Tibial nerve (tissue), 4 donors: ENCODE measurements around the gene PSMD8. TPM values are rescaled to one million over a fixed set of nuclear protein-coding genes. Genes with fewer than 3 reads are reported as not detected.

Source experiments
- DNase-seq, 2 donors: peaks; one replicate each; pipeline ENCODE4 v3.0.0-alpha.2; 2019; ENCODE audit warnings: low spot score in 2 of 2
- H3K27ac ChIP-seq, 4 donors: fragments of 200-600 bp; sonication (generic) in 3 of 4; one replicate each; pipeline ENCODE4 v1.5.1; 2017 to 2019; ENCODE audit warnings: mild to moderate bottlenecking in 1 of 4
- H3K27me3 ChIP-seq, 2 donors: fragments of 200-600 bp; sonication (generic) in 1 of 2; one replicate each; pipeline versions ENCODE4 v1.5.1 to v1.6.0; 2017 to 2019
- H3K36me3 ChIP-seq, 3 donors: fragments of 200-600 bp; sonication (generic); one replicate each; pipeline ENCODE4 v1.5.1; 2018 to 2019
- H3K4me1 ChIP-seq, 4 donors: fragments of 200-600 bp; sonication (generic) in 3 of 4; one replicate each; pipeline ENCODE4 v1.5.1; 2017 to 2019
- H3K4me3 ChIP-seq, 4 donors: fragments of 200-600 bp; sonication (generic) in 3 of 4; one replicate each; pipeline ENCODE4 v1.5.1; 2017 to 2019; ENCODE audit warnings: mild to moderate bottlenecking in 1 of 4, moderate library complexity in 1 of 4
- H3K9me3 ChIP-seq, 4 donors: fragments of 200-600 bp; sonication (generic) in 3 of 4; one replicate each; pipeline ENCODE4 v1.5.1; 2017 to 2019
- CTCF ChIP-seq, 5 experiments: fragments of 200-600 bp in 3 of 5; fragments of 450-650 bp in 2 of 5; sonication (generic) in 3 of 5; IDR thresholded peaks; one replicate each; pipeline ENCODE4 v1.5.1; 2016 to 2019; ENCODE audit warnings: antibody characterized with exemption in 5 of 5, mild to moderate bottlenecking in 3 of 5, moderate library complexity in 2 of 5
- EP300 ChIP-seq, 2 donors: sonication (generic); formaldehyde crosslinking; IDR thresholded peaks; one replicate each; pipeline ENCODE4 v1.6.1; 2017; ENCODE audit warnings: antibody characterized with exemption in 2 of 2, mild to moderate bottlenecking in 1 of 2
- POLR2A ChIP-seq, 2 donors: fragments of 450-650 bp; IDR thresholded peaks; one replicate each; pipeline ENCODE4 v1.6.1; 2017; ENCODE audit warnings: antibody characterized with exemption in 2 of 2, mild to moderate bottlenecking in 2 of 2, moderate library complexity in 2 of 2
- WGBS, 2 donors: methylation state at CpG; one replicate each; pipeline ENCODE4 v1.1.5; 2018; 5-methylcytosine and 5-hydroxymethylcytosine counted together
- total RNA-seq, 4 donors: library from RNA; depleted of rRNA; stranded (reverse); fragments of >200 nt; gene quantifications; one replicate each; pipeline ENCODE4 v1.1.0, GENCODE V29; 2016

PSMD8 gene
- total RNA-seq, 4 donors from 2014 or later = 124 to 192 (median 174) TPM

GRCh38 chr19:38386300-38386970, 12.1 kb downstream of the PSMD8 start:
- Histone ChIP-seq H3K4me3 (peak overlapping the region in 2 of 4 donors; percentile 48 to 59), H3K27me3 (peaks cover 0 to 14% of the 10 kb centered on the region in 2 donors)
- TF ChIP-seq EP300 (IDR thresholded peaks at IDR 0.05) (no peak), POLR2A (IDR thresholded peaks at IDR 0.05) (no peak), CTCF (IDR thresholded peaks at IDR 0.05) (no peak)

GRCh38 chr19:38386971-38387549, 12.7 kb downstream of the PSMD8 start:
- H3K9me3 ChIP-seq = no peaks in the 10 kb centered on the region
- H3K27me3 ChIP-seq = peaks cover 0 to 14% of the 10 kb centered on the region in 2 donors
- H3K4me3 ChIP-seq = peak overlapping the region; percentile 29 to 59 (median 48)
- 2 to 4% methylated on average over 26 of the region's 36 CpGs for WGBS, 2 donors
- DNase-seq = peak in 1 of 2 donors; percentile 15
- TF ChIP-seq EP300 (IDR thresholded peaks at IDR 0.05) (no peak), POLR2A (IDR thresholded peaks at IDR 0.05) (no peak), CTCF (IDR thresholded peaks at IDR 0.05) (no peak)
- H3K36me3 ChIP-seq = peaks cover 3 to 40% (median 18%) of the 10 kb centered on the region in 3 donors
- H3K27ac ChIP-seq = peak overlapping the region in 2 of 4 donors; percentile 54 to 82
- H3K4me1 ChIP-seq = peaks cover 0 to 46% (median 23%) of the 10 kb centered on the region in 4 donors

More at GRCh38 chr19:38386300-38386970, 12.1 kb downstream of the PSMD8 start:
- peaks cover 0 to 46% (median 23%) of the 10 kb centered on the region in 4 donors for H3K4me1 ChIP-seq
- no peak for DNase-seq
- H3K27ac ChIP-seq = no peak overlapping the region
- peaks cover 9 to 46% (median 24%) of the 10 kb centered on the region in 3 donors for H3K36me3 ChIP-seq
- WGBS, 2 donors = 58 to 62% methylated on average over 26 to 38 of the region's 61 CpGs
- H3K9me3 ChIP-seq = no peaks in the 10 kb centered on the region

- TF ChIP-seq POLR2A (IDR thresholded peaks at IDR 0.05) (no peak), EP300 (IDR thresholded peaks at IDR 0.05) (peak in 1 of 2 donors; percentile 34), CTCF (IDR thresholded peaks at IDR 0.05) (no peak)
- H3K36me3 ChIP-seq = peaks cover 3 to 33% (median 11%) of the 10 kb centered on the region in 3 donors
- peak within 1 kb of the TSS; percentile 29 to 59 (median 48) for H3K4me3 ChIP-seq
- H3K27me3 ChIP-seq = peaks cover 0 to 14% of the 10 kb centered on the region in 2 donors
- H3K4me1 ChIP-seq = peaks cover 0 to 46% (median 23%) of the 10 kb centered on the region in 4 donors
- H3K9me3 ChIP-seq = no peaks in the 10 kb centered on the region
- peak; percentile 43 to 78 for DNase-seq
- WGBS, 2 donors = 1 to 3% methylated on average over 44 to 51 of the region's 51 CpGs
- H3K27ac ChIP-seq = peak within 1 kb of the TSS in 3 of 4 donors; percentile 54 to 90 (median 82)
Measured at GRCh38 chr19:38387550-38388348, 13.4 kb downstream of the PSMD8 start, which contains the start of gene GGN. GGN (minus strand) TSS chr19:38388034; CDS start chr19:38387261, 773 bp downstream.

- Histone ChIP-seq H3K27ac (peak within 1 kb of the TSS in 3 of 4 donors; percentile 54 to 90 (median 82)), H3K4me1 (peaks cover 0 to 46% (median 23%) of the 10 kb centered on the region in 4 donors), H3K27me3 (peaks cover 0 to 14% of the 10 kb centered on the region in 2 donors), H3K36me3 (peaks cover 1 to 25% (median 5%) of the 10 kb centered on the region in 3 donors), H3K9me3 (no peaks in the 10 kb centered on the region), H3K4me3 (peak within 1 kb of the TSS; percentile 29 to 59 (median 48))
- 0 to 1% methylated on average over 22 to 24 of the region's 46 CpGs for WGBS, 2 donors
- no peak for DNase-seq
- TF ChIP-seq POLR2A (IDR thresholded peaks at IDR 0.05) (no peak), EP300 (IDR thresholded peaks at IDR 0.05) (no peak), CTCF (IDR thresholded peaks at IDR 0.05) (no peak)
Measured at GRCh38 chr19:38388349-38389100, 14.2 kb downstream of the PSMD8 start, which contains the start of gene SPRED3. SPRED3 (plus strand) TSS chr19:38388697; CDS start chr19:38390303, 1,606 bp downstream.
